B cell (primary cell): ENCODE results near the gene ANKFY1. TPM values are rescaled to one million over a fixed set of nuclear protein-coding genes. Genes with fewer than 3 reads are reported as not detected.

Experiments used
- ATAC-seq: fragments of 200-7000 bp; cut with Tn5 transposase; one replicate; pipeline ENCODE4 v1.10.0; 2021; ENCODE audit warnings: low read depth, mild to moderate bottlenecking, moderate number of reproducible peaks, moderate library complexity
- CTCF ChIA-PET: fragments of 350-600 bp; sonication (Branson Sonifier 250); formaldehyde crosslinking; loops from one replicate; lab custom pipeline; 2021; ENCODE audit warnings: antibody characterized with exemption, inconsistent platforms; lab: Charles Lee
- POLR2A ChIA-PET: fragments of 350-600 bp; sonication (Branson Sonifier 250); formaldehyde crosslinking; loops from one replicate; lab custom pipeline; 2021; ENCODE audit warnings: antibody characterized with exemption; lab: Charles Lee
- DNase-seq: peaks from one replicate; pipeline ENCODE4 v3.0.0; 2013
- H2AFZ ChIP-seq: 2 replicates; pipeline ENCODE4 v1.6.1; 2012; ENCODE audit warnings: mild to moderate bottlenecking, low read depth, low read length; ENCODE audit not compliant: insufficient read depth, poor library complexity, severe bottlenecking
- H3K27ac ChIP-seq, 2 donors: 1 replicate in 1 of 2; 2 replicates in 1 of 2; pipeline ENCODE4 v1.5.1; 2012 to 2013; ENCODE audit warnings: low read length in 2 of 2, mild to moderate bottlenecking in 2 of 2, moderate library complexity in 1 of 2
- H3K27me3 ChIP-seq, 4 experiments: fragments of 200-600 bp in 1 of 4; sonication (generic) in 1 of 4; replicated peaks in 1 of 4; 1 replicate in 2 of 4; 2 replicates in 2 of 4; pipeline versions ENCODE4 v1.6.1 to v1.7.0; 2013 to 2016; ENCODE audit warnings: low read length in 3 of 4, mild to moderate bottlenecking in 2 of 4, mixed read lengths in 1 of 4, moderate library complexity in 1 of 4; ENCODE audit not compliant: insufficient read depth in 4 of 4, control insufficient read depth in 3 of 4; ENCODE audit errors: control extremely low read depth in 1 of 4
- H3K36me3 ChIP-seq, 2 experiments: replicated peaks in 1 of 2; 1 replicate in 1 of 2; 2 replicates in 1 of 2; pipeline versions ENCODE4 v1.6.1 to v1.7.1; 2013; ENCODE audit warnings: low read length in 1 of 2; ENCODE audit not compliant: insufficient read depth in 2 of 2, control insufficient read depth in 1 of 2; ENCODE audit errors: control extremely low read depth in 1 of 2, extremely low read depth in 1 of 2
- H3K4me1 ChIP-seq, 2 donors: fragments of 200-600 bp in 1 of 2; sonication (generic) in 1 of 2; 1 replicate in 1 of 2; 2 replicates in 1 of 2; pipeline versions ENCODE4 v1.5.1 to v1.6.1; 2013 to 2017; ENCODE audit warnings: low read length in 2 of 2; ENCODE audit not compliant: control insufficient read depth in 2 of 2, insufficient read depth in 2 of 2
- H3K4me2 ChIP-seq: replicated peaks from 2 replicates; pipeline ENCODE3; 2012; ENCODE audit warnings: mild to moderate bottlenecking, low read depth, low read length; ENCODE audit not compliant: poor library complexity, severe bottlenecking
- H3K4me3 ChIP-seq, 5 experiments: fragments of 200-600 bp in 1 of 5; sonication (generic) in 1 of 5; 1 replicate in 3 of 5; 2 replicates in 2 of 5; pipeline versions ENCODE4 v1.5.1 to v1.7.0; 2011 to 2016; ENCODE audit warnings: low read length in 4 of 5, mild to moderate bottlenecking in 4 of 5, low read depth in 2 of 5, control low read depth in 1 of 5, moderate library complexity in 1 of 5; ENCODE audit not compliant: insufficient read depth in 1 of 5; ENCODE audit errors: control extremely low read depth in 1 of 5, extremely low read depth in 1 of 5
- H3K79me2 ChIP-seq: fragments of 200-600 bp; sonication (generic); one replicate; pipeline ENCODE4 v1.6.0; 2016; ENCODE audit warnings: low read length; ENCODE audit not compliant: control insufficient read depth, insufficient read depth
- H3K9ac ChIP-seq: fragments of 200-600 bp; sonication (generic); 2 replicates; pipeline ENCODE4 v1.6.1; 2017; ENCODE audit warnings: mild to moderate bottlenecking, low read length, moderate library complexity
- H3K9me3 ChIP-seq, 3 donors: one replicate each; pipeline versions ENCODE4 v1.6.1 to v1.7.1; 2013; ENCODE audit warnings: low read length in 2 of 3; ENCODE audit not compliant: control insufficient read depth in 2 of 3, insufficient read depth in 1 of 3; ENCODE audit errors: control extremely low read depth in 1 of 3
- H4K20me1 ChIP-seq: 2 replicates; pipeline ENCODE4 v1.6.0; 2012; ENCODE audit warnings: mild to moderate bottlenecking, low read length; ENCODE audit not compliant: insufficient read depth, control insufficient read depth, poor library complexity, severe bottlenecking
- H3K27ac Mint-ChIP-seq: one replicate; pipeline ENCODE4 v1.8.0; 2021; ENCODE audit warnings: mixed read lengths
- H3K27me3 Mint-ChIP-seq: one replicate; pipeline ENCODE4 v1.8.0; 2021; ENCODE audit warnings: mixed read lengths
- H3K4me1 Mint-ChIP-seq: one replicate; pipeline ENCODE4 v1.8.0; 2021; ENCODE audit warnings: mixed read lengths
- H3K4me3 Mint-ChIP-seq: one replicate; pipeline ENCODE4 v1.8.0; 2021; ENCODE audit warnings: mixed read lengths
- H3K9me3 Mint-ChIP-seq: one replicate; pipeline ENCODE4 v1.8.0; 2022; ENCODE audit warnings: mixed read lengths; ENCODE audit not compliant: insufficient read depth
- EZH2 ChIP-seq: IDR thresholded peaks from 2 replicates; pipeline ENCODE4 v1.6.1; 2012; ENCODE audit warnings: borderline replicate concordance, low read depth, mild to moderate bottlenecking, moderate library complexity, low read length; ENCODE audit not compliant: insufficient read depth, poor library complexity, severe bottlenecking
- WGBS: methylation state at CpG from one replicate; pipeline ENCODE4 v1.1.5; 2013; ENCODE audit warnings: missing lambda C conversion rate; ENCODE audit not compliant: insufficient coverage; 5-methylcytosine and 5-hydroxymethylcytosine counted together
- intact Hi-C: fragments of 100-400 bp; cut with micrococcal nuclease; formaldehyde crosslinking; loops from one replicate; pipeline ENCODE4 v1.10.0; 2022
- polyA plus RNA-seq: library from polyadenylated mRNA; depleted of rRNA; stranded (reverse); fragments of >200 nt; gene quantifications from 2 replicates; pipeline ENCODE4 v1.2.3, GENCODE V29; 2012
- total RNA-seq, 2 donors: library from RNA; stranded (reverse); fragments of 120-200 nt in 1 of 2; gene quantifications; 1 replicate in 1 of 2; 2 replicates in 1 of 2; pipeline versions ENCODE4 v1.2.3 to v1.2.4, GENCODE V29; 2013 to 2022
- TF ChIP-seq, protein P1 (sequence below): fragments of 200-600 bp; IDR thresholded peaks from one replicate; pipeline ENCODE4 v1.8.0; 2022; ENCODE audit warnings: antibody characterized with exemption, mild to moderate bottlenecking

The ANKFY1 gene
- total and polyA plus RNA-seq, 2 donors (not counting 1 experiment from before 2014, with no cell fraction given) = 23.1 to 63.9 TPM

DNA sequence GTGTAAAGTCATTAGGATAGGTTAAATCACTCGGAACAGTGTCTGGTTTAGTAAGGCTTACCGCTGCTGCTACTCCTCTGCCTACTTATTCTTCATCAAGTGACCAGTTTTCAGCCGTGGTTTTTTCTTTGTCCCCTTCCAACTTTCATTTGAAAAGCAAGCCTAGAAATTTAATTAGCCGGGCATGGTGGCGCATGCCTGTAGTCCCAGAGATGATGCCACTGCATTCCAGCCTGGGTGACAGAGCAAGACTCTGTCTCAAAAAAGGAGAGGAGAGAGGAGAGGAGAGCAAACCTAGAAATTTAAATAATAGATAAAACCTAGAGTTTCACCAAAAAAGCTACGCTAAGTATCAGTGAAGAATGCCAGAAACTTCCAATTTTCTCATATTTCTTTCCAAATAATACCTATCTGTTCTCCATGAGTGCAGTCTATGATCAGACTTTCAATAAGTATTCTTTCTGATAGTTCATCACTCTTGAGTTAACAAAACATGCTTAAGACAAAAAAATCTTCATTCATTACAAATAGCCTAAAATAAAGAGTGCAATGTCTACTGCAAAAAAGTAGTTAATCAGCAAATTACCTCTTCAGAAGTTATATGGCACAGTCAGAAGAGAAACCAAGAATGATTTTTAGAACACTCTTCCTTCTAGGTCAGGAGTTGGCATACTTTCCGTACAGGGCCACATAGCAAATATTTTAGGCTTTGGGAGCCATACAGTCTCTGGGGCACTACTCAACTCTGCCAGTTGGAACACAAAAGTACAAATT is 15.1 kb downstream of the ANKFY1 start:
- Histone ChIP-seq H3K27me3 (no peaks in the 10 kb centered on the region), H3K4me1 (peaks cover 0 to 5% of the 10 kb centered on the region in 2 donors), H3K4me2 (no peak overlapping the region), H3K79me2 (peaks cover 90% of the 10 kb centered on the region), H3K36me3 (peaks cover 0 to 22% of the 10 kb centered on the region in 2 experiments), H3K27ac (no peak overlapping the region), H3K9ac (no peak overlapping the region), H4K20me1 (peaks cover 70% of the 10 kb centered on the region), H2AFZ (no peak overlapping the region), H3K9me3 (no peaks in the 10 kb centered on the region), H3K4me3 (no peak overlapping the region)
- ChIA-PET CTCF (interaction anchor here (0.8 to 5.1 kb wide), 10 partner anchors 7 to 166 kb away, joined by 3 to 25 read pairs (median 6); partner anchors contain the start of gene ANKFY1), POLR2A (no interaction called here)
- Mint-ChIP-seq H3K27ac (no peak overlapping the region), H3K4me1 (peaks cover 27% of the 10 kb centered on the region), H3K27me3 (no peaks in the 10 kb centered on the region), H3K9me3 (no peaks in the 10 kb centered on the region), H3K4me3 (no peak overlapping the region)
- no peak for ATAC-seq
- TF ChIP-seq, protein P1, sequence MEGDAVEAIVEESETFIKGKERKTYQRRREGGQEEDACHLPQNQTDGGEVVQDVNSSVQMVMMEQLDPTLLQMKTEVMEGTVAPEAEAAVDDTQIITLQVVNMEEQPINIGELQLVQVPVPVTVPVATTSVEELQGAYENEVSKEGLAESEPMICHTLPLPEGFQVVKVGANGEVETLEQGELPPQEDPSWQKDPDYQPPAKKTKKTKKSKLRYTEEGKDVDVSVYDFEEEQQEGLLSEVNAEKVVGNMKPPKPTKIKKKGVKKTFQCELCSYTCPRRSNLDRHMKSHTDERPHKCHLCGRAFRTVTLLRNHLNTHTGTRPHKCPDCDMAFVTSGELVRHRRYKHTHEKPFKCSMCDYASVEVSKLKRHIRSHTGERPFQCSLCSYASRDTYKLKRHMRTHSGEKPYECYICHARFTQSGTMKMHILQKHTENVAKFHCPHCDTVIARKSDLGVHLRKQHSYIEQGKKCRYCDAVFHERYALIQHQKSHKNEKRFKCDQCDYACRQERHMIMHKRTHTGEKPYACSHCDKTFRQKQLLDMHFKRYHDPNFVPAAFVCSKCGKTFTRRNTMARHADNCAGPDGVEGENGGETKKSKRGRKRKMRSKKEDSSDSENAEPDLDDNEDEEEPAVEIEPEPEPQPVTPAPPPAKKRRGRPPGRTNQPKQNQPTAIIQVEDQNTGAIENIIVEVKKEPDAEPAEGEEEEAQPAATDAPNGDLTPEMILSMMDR = no peak
- TF ChIP-seq EZH2 = no peak
- 91% methylated on average over 3 of the region's 7 CpGs for WGBS
- DNase-seq = no peak
- intact Hi-C loops = loop anchor here (10.0 kb wide), 1 partner anchor 46 kb away; no protein-coding TSS in a partner anchor

DNA sequence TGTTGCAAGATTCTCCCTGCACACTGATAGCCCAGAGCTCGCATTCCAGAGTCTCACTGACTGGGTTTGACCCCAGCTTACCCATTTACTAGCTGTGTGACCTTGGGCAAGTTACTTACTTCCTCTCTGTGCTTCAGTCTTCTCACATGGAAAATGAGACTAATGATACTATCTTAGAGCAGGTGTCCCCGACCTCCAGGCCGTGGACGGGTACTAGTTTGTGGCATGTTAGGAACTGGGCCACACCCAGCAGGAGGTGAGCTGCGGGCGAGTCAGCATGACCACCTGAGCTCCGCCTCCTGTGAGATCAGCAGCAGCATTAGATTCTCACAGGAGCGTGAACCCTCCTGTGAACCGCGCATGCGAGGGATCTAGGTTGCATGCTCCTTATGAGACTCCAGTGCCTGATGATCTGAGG is 15.8 kb downstream of the ANKFY1 start:
- Histone ChIP-seq H3K4me1 (peaks cover 0 to 5% of the 10 kb centered on the region in 2 donors), H4K20me1 (peaks cover 70% of the 10 kb centered on the region), H3K36me3 (peaks cover 0 to 22% of the 10 kb centered on the region in 2 experiments), H3K27me3 (no peaks in the 10 kb centered on the region), H3K4me2 (no peak overlapping the region), H2AFZ (no peak overlapping the region), H3K9me3 (no peaks in the 10 kb centered on the region), H3K9ac (no peak overlapping the region), H3K79me2 (peaks cover 88% of the 10 kb centered on the region), H3K27ac (no peak overlapping the region), H3K4me3 (no peak overlapping the region)
- Mint-ChIP-seq H3K4me3 (no peak overlapping the region), H3K4me1 (peaks cover 23% of the 10 kb centered on the region), H3K9me3 (no peaks in the 10 kb centered on the region), H3K27ac (no peak overlapping the region), H3K27me3 (no peaks in the 10 kb centered on the region)
- ATAC-seq (no peak), DNase-seq (no peak)
- WGBS = 87% methylated on average over 5 of the region's 11 CpGs
- TF ChIP-seq, protein P1 = no peak
- no peak for TF ChIP-seq EZH2
- intact Hi-C loops = loop anchor here (10.0 kb wide), 1 partner anchor 47 kb away; no protein-coding TSS in a partner anchor
- ChIA-PET POLR2A (no interaction called here), CTCF (interaction anchor here (0.8 to 3.6 kb wide), 5 partner anchors 9 to 167 kb away, joined by 4 to 25 read pairs (median 6); no protein-coding TSS in a partner anchor)
